CD4-positive, alpha-beta T cell treated with Interleukin-6 for 4 hours (primary cell): ENCODE data around the gene DEFB125.
"Not testable (repeated sequence)": the region's sequence is repeated elsewhere in the genome, so short reads cannot be mapped to it uniquely, and the experiment has no call there.

ENCODE experiments used
- DNase-seq: peaks from one replicate; pipeline ENCODE4 v3.0.0-alpha.2; 2020; ENCODE audit warnings: mixed read lengths

Gene DEFB125

GRCh38 chr20:87401-87800, at the start of gene DEFB125:
Gene DEFB125, plus strand, starts transcription at chr20:87672. Its CDS starts 38 bp downstream, at chr20:87710.
- DNase-seq, result no peak

GRCh38 chr20:60035-60918, 27.2 kb upstream of the DEFB125 start:
- no peak for DNase-seq

GRCh38 chr20:61230-61629, 26.2 kb upstream of the DEFB125 start:
- DNase-seq, result no peak

- DNase-seq, result no peak
Observed at GRCh38 chr20:61757-62156, 25.7 kb upstream of the DEFB125 start.

- no peak for DNase-seq
Observed at GRCh38 chr20:62487-62886, 25.0 kb upstream of the DEFB125 start.

GRCh38 chr20:64026-64603, 23.4 kb upstream of the DEFB125 start:
- no peak for DNase-seq

GRCh38 chr20:64766-65322, 22.6 kb upstream of the DEFB125 start:
- no peak for DNase-seq

GRCh38 chr20:77231-77630, 10.2 kb upstream of the DEFB125 start:
- DNase-seq, result no peak

GRCh38 chr20:78338-78737, 9.1 kb upstream of the DEFB125 start:
- DNase-seq, result no peak

- DNase-seq, result no peak
Observed at GRCh38 chr20:79565-79964, 7.9 kb upstream of the DEFB125 start.

- DNase-seq, result no peak
Observed at GRCh38 chr20:90651-91050, 3.2 kb downstream of the DEFB125 start.

GRCh38 chr20:93641-94040, 6.2 kb downstream of the DEFB125 start:
- no peak for DNase-seq

GRCh38 chr20:95215-95614, 7.7 kb downstream of the DEFB125 start:
- DNase-seq, result no peak

GRCh38 chr20:97691-98090, 10.2 kb downstream of the DEFB125 start:
- DNase-seq, result not testable (repeated sequence)

GRCh38 chr20:101975-102374, 14.5 kb downstream of the DEFB125 start:
- no peak for DNase-seq

- DNase-seq, result no peak
Observed at GRCh38 chr20:103456-103855, 16.0 kb downstream of the DEFB125 start.

GRCh38 chr20:112396-112795, 24.9 kb downstream of the DEFB125 start:
- DNase-seq, result no peak

- DNase-seq, result no peak
Observed at GRCh38 chr20:117518-117917, 30.0 kb downstream of the DEFB125 start.

- DNase-seq, result not testable (repeated sequence)
Observed at GRCh38 chr20:129786-130323, 42.4 kb downstream of the DEFB125 start.

GRCh38 chr20:137668-138490, 50.4 kb downstream of the DEFB125 start:
- DNase-seq, result no peak

- no peak for DNase-seq
Observed at GRCh38 chr20:142290-142689, 54.8 kb downstream of the DEFB125 start, which contains the start of gene DEFB126. Gene DEFB126, plus strand, starts transcription at chr20:142590. Its CDS starts 39 bp downstream, at chr20:142629.

GRCh38 chr20:145877-146276, 58.4 kb downstream of the DEFB125 start:
- no peak for DNase-seq
